ENCODE results near the gene AZIN2.
"Not testable (repeated sequence)": the region's sequence is repeated elsewhere in the genome, so short reads cannot be mapped to it uniquely, and the experiment has no call there.

The AZIN2 gene

DNA sequence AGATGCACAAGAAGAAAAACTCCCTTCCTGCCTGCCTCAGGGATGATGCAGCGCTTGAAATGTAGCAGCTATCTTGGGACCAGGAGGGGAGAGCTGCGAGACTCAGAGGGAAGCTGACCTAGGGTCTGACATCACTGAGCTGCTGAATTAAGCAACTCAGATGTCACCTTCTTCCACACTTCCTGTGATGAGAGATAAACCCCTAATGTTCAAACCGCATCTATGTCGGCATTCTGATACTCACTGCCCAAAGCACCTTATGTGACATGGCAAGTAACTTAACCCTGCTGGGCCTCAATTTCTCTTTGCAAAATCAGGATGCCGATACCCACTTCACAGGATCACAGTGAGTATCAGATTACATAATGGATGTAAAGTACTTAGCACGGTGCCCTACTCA is 35.1 kb upstream of the AZIN2 start:
- H3K4me3 ChIP-seq (ENCODE audit: low read length): no peak overlapping the region
- no peaks in the 10 kb centered on the region for H3K9me3 ChIP-seq (ENCODE audit: control insufficient read depth, low read depth, low read length)
- H3K4me1 ChIP-seq (ENCODE audit: control insufficient read depth, low read depth, low read length): no peaks in the 10 kb centered on the region
- no peaks in the 10 kb centered on the region for H3K36me3 ChIP-seq (ENCODE audit: control insufficient read depth, low read depth, low read length)
- no peaks in the 10 kb centered on the region for H3K27me3 ChIP-seq (ENCODE audit: control insufficient read depth, insufficient read depth, low read length)
- H3K9ac ChIP-seq (ENCODE audit: low read length): no peak overlapping the region
- H3K27ac ChIP-seq (ENCODE audit: low read length): no peak overlapping the region

DNA sequence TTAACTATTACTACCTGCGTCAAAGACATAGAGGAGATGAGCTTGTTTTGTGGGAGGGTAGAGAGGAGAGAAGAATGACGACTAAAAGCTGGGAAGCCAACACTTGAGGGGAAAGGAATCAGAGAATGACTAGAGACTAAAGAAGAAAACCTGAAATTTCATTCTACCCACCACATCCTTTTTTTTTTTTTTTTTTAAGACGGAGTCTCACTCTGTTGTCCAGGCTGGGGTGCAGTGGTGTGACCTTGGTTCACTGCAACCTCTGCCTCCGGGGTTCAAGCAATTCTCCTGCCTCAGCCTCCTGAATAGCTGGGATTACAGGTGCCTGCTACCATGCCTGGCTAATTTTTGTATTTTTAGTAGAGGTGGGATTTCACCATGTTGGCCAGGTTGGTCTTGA is 34.7 kb upstream of the AZIN2 start:
- not testable (repeated sequence) for H3K9me3 ChIP-seq (ENCODE audit: control insufficient read depth, low read depth, low read length); H3K9ac ChIP-seq (ENCODE audit: low read length); H3K4me1 ChIP-seq (ENCODE audit: control insufficient read depth, low read depth, low read length); H3K36me3 ChIP-seq (ENCODE audit: control insufficient read depth, low read depth, low read length); H3K4me3 ChIP-seq (ENCODE audit: low read length); H3K27me3 ChIP-seq (ENCODE audit: control insufficient read depth, insufficient read depth, low read length); H3K27ac ChIP-seq (ENCODE audit: low read length)

DNA sequence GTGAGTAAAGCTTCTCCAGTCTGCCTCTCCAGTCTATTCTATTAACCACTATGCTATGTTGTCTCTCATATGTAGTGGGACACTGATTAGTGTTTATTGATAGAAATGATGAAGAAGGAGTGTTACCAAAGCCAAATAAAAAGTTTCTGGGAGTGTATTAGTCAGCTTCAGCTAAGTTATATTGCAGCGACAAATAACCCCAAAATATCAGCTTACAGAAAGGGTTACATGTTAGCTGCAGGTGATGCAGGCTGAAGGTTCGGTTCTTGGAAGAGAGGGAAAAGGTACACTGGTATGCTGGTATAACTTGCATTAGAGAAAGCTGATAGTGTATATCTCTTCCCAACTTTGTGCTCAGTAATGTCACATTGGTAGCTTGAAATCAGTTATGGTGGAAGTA is 33.7 kb upstream of the AZIN2 start:
- Histone ChIP-seq H3K4me1 (ENCODE audit: control insufficient read depth, low read depth, low read length) (no peaks in the 10 kb centered on the region), H3K36me3 (ENCODE audit: control insufficient read depth, low read depth, low read length) (no peaks in the 10 kb centered on the region), H3K9ac (ENCODE audit: low read length) (no peak overlapping the region), H3K27ac (ENCODE audit: low read length) (no peak overlapping the region), H3K27me3 (ENCODE audit: control insufficient read depth, insufficient read depth, low read length) (no peaks in the 10 kb centered on the region), H3K9me3 (ENCODE audit: control insufficient read depth, low read depth, low read length) (no peaks in the 10 kb centered on the region), H3K4me3 (ENCODE audit: low read length) (no peak overlapping the region)

DNA sequence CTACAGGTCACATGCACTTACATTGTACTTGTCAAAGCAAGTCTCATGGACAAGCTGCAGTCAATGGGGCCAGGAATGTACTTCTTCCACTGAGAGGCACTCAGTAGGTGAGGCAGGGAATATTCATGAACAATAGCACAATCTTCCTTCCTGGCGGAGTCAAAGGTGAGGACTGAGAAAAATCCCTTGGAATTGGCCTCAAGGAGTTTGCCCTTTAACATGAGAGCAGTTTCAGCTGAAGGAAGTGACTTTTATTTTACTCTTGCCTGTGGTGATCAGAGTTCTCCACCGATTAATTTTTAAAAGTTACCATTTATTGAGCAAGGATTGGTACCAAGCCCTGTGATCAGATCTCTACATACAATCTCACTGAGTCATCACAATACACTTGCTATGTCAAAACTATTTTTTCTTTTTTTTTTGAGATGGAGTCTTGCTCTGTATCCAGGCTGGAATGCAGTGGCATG is 33.1 kb upstream of the AZIN2 start:
- H3K9ac ChIP-seq (ENCODE audit: low read length): no peak overlapping the region
- no peaks in the 10 kb centered on the region for H3K27me3 ChIP-seq (ENCODE audit: control insufficient read depth, insufficient read depth, low read length)
- H3K27ac ChIP-seq (ENCODE audit: low read length): no peak overlapping the region
- no peaks in the 10 kb centered on the region for H3K36me3 ChIP-seq (ENCODE audit: control insufficient read depth, low read depth, low read length)
- no peaks in the 10 kb centered on the region for H3K4me1 ChIP-seq (ENCODE audit: control insufficient read depth, low read depth, low read length)
- H3K4me3 ChIP-seq (ENCODE audit: low read length): no peak overlapping the region
- no peaks in the 10 kb centered on the region for H3K9me3 ChIP-seq (ENCODE audit: control insufficient read depth, low read depth, low read length)

DNA sequence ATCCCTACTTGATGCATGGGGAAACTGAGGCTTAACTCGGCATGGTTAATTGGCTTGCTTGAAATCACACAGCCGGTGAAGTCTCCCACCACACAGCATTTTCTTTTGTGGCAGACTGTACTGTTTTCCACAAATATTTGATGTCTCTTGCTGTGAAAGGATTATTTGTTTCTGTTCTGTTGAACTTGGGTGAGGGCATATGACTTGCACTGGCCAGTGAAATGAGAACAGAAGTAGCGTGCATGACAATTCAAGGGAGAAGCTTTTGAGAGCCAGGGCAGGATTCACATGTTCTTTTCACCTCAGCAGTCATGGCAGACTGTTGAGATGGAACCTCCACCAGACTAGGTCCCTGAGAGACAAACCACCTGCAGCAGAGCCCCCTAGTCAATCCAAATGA is 32.5 kb upstream of the AZIN2 start:
- no peak overlapping the region for H3K9ac ChIP-seq (ENCODE audit: low read length)
- no peaks in the 10 kb centered on the region for H3K4me1 ChIP-seq (ENCODE audit: control insufficient read depth, low read depth, low read length)
- no peak overlapping the region for H3K4me3 ChIP-seq (ENCODE audit: low read length)
- H3K27ac ChIP-seq (ENCODE audit: low read length): no peak overlapping the region
- H3K27me3 ChIP-seq (ENCODE audit: control insufficient read depth, insufficient read depth, low read length): no peaks in the 10 kb centered on the region
- H3K9me3 ChIP-seq (ENCODE audit: control insufficient read depth, low read depth, low read length): no peaks in the 10 kb centered on the region
- no peaks in the 10 kb centered on the region for H3K36me3 ChIP-seq (ENCODE audit: control insufficient read depth, low read depth, low read length)

DNA sequence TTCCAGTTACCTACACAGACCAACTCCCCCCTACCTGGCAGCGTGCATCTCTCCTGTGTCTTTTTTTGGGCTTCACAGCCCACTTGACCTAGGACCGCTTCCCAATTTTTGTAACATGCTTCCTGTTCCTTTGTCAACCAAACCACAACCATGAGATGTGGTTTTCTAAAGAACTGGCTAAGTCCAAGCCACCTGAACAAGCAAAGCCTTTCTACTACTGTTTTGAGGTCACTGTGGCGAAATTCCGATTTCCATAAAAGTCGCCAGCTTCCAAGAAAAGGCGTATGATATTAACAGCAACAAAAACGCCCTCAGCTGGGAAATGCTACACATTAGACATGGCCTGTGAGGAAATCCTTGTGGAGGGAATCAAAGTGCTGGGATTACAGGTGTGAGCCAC is 31.6 kb upstream of the AZIN2 start:
- H3K9ac ChIP-seq (ENCODE audit: low read length): no peak overlapping the region
- no peak overlapping the region for H3K27ac ChIP-seq (ENCODE audit: low read length)

DNA sequence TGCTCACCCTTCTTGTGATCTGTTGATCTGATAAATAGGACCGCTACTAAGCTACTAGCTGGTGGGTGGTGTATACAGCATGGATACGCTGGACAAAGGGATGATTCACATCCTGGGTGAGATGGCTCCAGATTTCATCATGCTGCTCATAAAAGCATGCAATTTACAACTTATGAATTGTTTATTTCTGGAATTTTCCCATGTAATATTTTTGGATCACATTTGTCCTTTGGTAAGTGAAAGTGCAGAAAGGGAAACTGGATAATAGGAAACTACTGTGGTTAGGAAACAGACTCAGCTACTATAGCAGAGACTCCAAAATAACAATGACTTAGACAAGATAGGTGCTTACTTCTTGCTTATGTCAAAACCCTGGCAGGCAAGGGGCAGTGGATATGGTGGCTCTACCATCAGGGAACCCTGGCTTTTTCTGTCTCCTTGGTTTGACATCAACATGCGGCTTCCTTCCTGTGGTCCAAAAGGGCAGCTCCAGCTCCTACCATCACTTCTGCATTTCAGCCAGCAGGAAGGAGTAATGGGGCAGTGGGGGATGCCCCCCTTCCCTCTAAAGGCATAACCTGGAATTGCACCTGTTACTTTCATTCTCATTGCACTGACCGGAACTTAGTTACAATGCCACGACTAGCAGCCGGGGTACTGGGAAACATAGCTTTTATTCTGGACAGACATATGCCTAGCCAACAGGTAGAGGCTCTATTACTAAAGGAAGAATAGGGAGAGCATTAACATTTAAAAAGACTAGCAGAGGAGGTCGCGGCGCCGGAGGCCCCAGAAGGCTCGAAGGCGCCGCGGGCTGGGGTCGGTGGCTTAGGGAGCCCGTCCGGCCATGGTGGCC is 30.5 kb upstream of the AZIN2 start:
- Histone ChIP-seq H3K36me3 (ENCODE audit: control insufficient read depth, low read depth, low read length) (no peaks in the 10 kb centered on the region), H3K27ac (ENCODE audit: low read length) (no peak overlapping the region), H3K9me3 (ENCODE audit: control insufficient read depth, low read depth, low read length) (no peaks in the 10 kb centered on the region), H3K4me3 (ENCODE audit: low read length) (no peak overlapping the region), H3K9ac (ENCODE audit: low read length) (no peak overlapping the region), H3K27me3 (ENCODE audit: control insufficient read depth, insufficient read depth, low read length) (no peaks in the 10 kb centered on the region), H3K4me1 (ENCODE audit: control insufficient read depth, low read depth, low read length) (no peaks in the 10 kb centered on the region)

More for the DNA sequence above, 31.6 kb upstream of the AZIN2 start:
- Histone ChIP-seq H3K27me3 (ENCODE audit: control insufficient read depth, insufficient read depth, low read length) (no peaks in the 10 kb centered on the region), H3K9me3 (ENCODE audit: control insufficient read depth, low read depth, low read length) (no peaks in the 10 kb centered on the region), H3K4me1 (ENCODE audit: control insufficient read depth, low read depth, low read length) (no peaks in the 10 kb centered on the region), H3K36me3 (ENCODE audit: control insufficient read depth, low read depth, low read length) (no peaks in the 10 kb centered on the region), H3K4me3 (ENCODE audit: low read length) (no peak overlapping the region)

DNA sequence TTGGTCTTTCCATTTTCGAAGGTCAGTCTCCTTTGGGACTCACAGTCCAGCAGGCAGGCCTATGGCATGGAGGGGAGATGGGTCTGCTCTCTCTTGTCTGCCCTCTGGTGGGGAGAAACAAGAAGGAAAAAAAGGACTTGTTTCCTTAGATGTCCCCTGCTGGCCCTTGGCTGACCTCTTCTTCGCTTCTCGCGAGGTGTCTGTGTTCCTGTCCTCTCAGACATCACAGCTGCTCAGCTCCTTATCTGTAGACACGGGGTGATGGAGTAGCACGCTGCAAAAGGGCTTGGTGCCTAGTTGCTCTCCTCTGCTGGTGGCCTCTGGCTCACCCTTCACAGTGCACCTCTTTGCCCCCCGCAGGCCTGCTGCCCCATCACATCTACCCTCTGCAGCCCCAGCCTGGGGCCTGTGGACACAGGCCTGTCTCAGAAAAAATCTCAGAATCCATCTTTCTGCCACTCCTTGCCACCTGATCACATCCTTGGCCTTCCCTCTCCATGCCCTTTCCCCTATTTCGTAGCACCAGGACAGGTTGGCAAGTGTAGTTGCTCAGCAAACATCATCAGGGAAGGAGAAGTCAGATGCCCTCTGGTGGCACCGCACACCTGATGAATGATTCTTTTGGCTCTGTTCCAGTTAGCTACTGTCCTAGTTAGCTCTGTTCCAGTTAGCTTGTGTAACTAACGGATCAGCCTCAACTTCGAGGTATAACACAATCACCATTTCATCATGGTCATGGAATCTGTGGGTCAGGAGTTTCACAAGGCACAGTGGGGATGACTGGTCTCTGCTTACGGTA is 25.5 kb upstream of the AZIN2 start:
- no peak overlapping the region for H3K9ac ChIP-seq (ENCODE audit: low read length)
- H3K27ac ChIP-seq (ENCODE audit: low read length): no peak overlapping the region
- H3K36me3 ChIP-seq (ENCODE audit: control insufficient read depth, low read depth, low read length): no peaks in the 10 kb centered on the region
- H3K27me3 ChIP-seq (ENCODE audit: control insufficient read depth, insufficient read depth, low read length): no peaks in the 10 kb centered on the region
- no peaks in the 10 kb centered on the region for H3K9me3 ChIP-seq (ENCODE audit: control insufficient read depth, low read depth, low read length)
- no peaks in the 10 kb centered on the region for H3K4me1 ChIP-seq (ENCODE audit: control insufficient read depth, low read depth, low read length)
- H3K4me3 ChIP-seq (ENCODE audit: low read length): no peak overlapping the region

DNA sequence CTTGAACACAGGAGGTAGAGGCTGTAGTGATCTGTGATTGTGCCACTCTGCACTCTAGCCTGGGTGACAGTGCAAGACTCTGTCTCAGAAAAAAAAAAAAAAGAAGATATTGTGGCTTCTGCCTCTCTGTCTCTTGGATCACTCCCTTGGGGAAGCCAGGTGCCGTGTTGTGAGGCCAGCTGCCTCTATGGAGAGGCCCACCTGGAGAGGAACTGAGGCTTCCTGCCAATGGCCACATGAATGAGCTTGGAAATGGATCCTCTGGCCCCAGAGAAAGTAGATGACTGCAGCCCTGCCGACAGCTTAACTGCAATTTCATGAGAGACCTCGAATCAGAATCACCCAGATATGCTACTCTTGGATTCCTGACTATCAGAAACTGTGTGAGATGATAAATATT is 24.5 kb upstream of the AZIN2 start:
- Histone ChIP-seq H3K27me3 (ENCODE audit: control insufficient read depth, insufficient read depth, low read length) (no peaks in the 10 kb centered on the region), H3K36me3 (ENCODE audit: control insufficient read depth, low read depth, low read length) (no peaks in the 10 kb centered on the region), H3K9me3 (ENCODE audit: control insufficient read depth, low read depth, low read length) (no peaks in the 10 kb centered on the region), H3K4me3 (ENCODE audit: low read length) (no peak overlapping the region), H3K4me1 (ENCODE audit: control insufficient read depth, low read depth, low read length) (no peaks in the 10 kb centered on the region), H3K9ac (ENCODE audit: low read length) (no peak overlapping the region), H3K27ac (ENCODE audit: low read length) (no peak overlapping the region)

DNA sequence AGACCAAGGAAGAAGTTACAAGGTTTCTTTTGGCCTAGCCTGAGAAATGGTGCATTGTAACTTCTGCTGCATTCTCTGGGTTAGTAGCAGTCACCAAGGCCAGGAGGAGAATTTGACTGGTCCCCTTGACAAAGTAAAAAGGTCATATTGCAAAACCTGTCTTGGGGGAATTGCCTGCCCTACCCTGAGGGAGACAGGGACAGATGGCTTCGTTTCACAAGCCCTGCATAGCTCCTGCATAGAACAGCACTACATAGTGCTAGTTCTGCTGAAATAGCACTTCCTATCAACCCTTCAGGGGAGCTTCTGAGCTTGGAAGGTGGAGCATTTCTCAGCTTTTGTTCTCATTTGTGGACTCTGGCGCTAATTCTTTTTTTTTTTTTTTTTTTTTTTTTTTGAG is 23.9 kb upstream of the AZIN2 start:
- H3K4me1 ChIP-seq (ENCODE audit: control insufficient read depth, low read depth, low read length): no peaks in the 10 kb centered on the region
- peaks cover under 1% of the 10 kb centered on the region for H3K9me3 ChIP-seq (ENCODE audit: control insufficient read depth, low read depth, low read length)
- no peak overlapping the region for H3K27ac ChIP-seq (ENCODE audit: low read length)
- H3K36me3 ChIP-seq (ENCODE audit: control insufficient read depth, low read depth, low read length): no peaks in the 10 kb centered on the region
- H3K27me3 ChIP-seq (ENCODE audit: control insufficient read depth, insufficient read depth, low read length): no peaks in the 10 kb centered on the region
- no peak overlapping the region for H3K9ac ChIP-seq (ENCODE audit: low read length)
- no peak overlapping the region for H3K4me3 ChIP-seq (ENCODE audit: low read length)

DNA sequence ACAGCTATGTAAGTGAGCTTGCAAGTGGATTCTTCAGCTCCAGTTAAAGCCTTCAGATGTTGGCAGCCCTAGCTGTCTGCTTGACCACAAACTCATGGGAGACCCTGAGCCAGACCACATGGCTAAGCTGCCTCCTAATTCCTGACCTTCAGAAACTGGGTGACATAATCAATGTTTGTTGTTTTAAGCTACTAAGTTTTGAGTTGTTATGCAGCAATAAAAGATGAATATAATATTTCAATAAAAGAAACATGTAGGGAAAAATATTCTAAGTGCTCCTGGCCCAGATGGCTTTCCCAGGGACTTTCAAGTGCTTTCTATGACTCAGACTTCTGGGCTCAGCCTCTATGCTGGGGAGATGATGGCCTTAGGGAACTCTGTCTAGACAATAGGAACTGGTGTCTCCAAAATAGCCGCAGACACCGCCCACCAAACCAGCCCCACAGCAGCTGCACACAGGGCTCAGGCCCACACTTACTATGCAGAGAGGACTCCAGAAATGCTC is 20.3 kb upstream of the AZIN2 start:
- Histone ChIP-seq H3K4me1 (ENCODE audit: control insufficient read depth, low read depth, low read length) (no peaks in the 10 kb centered on the region), H3K9ac (ENCODE audit: low read length) (no peak overlapping the region), H3K27me3 (ENCODE audit: control insufficient read depth, insufficient read depth, low read length) (no peaks in the 10 kb centered on the region), H3K4me3 (ENCODE audit: low read length) (no peak overlapping the region), H3K9me3 (ENCODE audit: control insufficient read depth, low read depth, low read length) (peaks cover 23% of the 10 kb centered on the region), H3K27ac (ENCODE audit: low read length) (no peak overlapping the region), H3K36me3 (ENCODE audit: control insufficient read depth, low read depth, low read length) (no peaks in the 10 kb centered on the region)
